ENCODE data around the gene CDON. TPM values are rescaled to one million over a fixed set of nuclear protein-coding genes. Genes with fewer than 3 reads are reported as not detected.
A peak's percentile ranks its signal among the peaks of the same experiment; 100 is the strongest.

The CDON gene
- total RNA-seq, 1 experiment from 2014 or later: 10.1 TPM

- no TSS peak for BruUV-seq (replicated peaks)
- Histone ChIP-seq H3K9me3 (ENCODE audit: low read length) (no peaks in the 10 kb centered on the region), H3K9ac (ENCODE audit: low read length) (no peak overlapping the region), H2AFZ (ENCODE audit: low read length) (no peak overlapping the region), H3K9me2 (replicated peaks; ENCODE audit: low read length) (no peaks in the 10 kb centered on the region), H3K4me2 (ENCODE audit: low read length) (no peak overlapping the region), H3K27me3 (ENCODE audit: low read length) (no peaks in the 10 kb centered on the region), H3F3A (ENCODE audit: low read length, unreplicated experiment) (no peaks in the 10 kb centered on the region), H4K20me1 (ENCODE audit: low read length) (no peaks in the 10 kb centered on the region), H3K4me1 (ENCODE audit: insufficient read depth, low read length) (peaks cover 10% of the 10 kb centered on the region), H3K4me3 (ENCODE audit: low read length) (no peak overlapping the region), H3K36me3 (ENCODE audit: low read depth, low read length) (no peaks in the 10 kb centered on the region), H3K27ac (ENCODE audit: low read length) (no peak overlapping the region), H3K79me2 (ENCODE audit: low read length) (no peaks in the 10 kb centered on the region)
- ChIA-PET POLR2A (ENCODE audit: unreplicated experiment) (no interaction called here), CTCF (no interaction called here)
- no peak for TF ChIP-seq EZH2 (IDR thresholded peaks at IDR 0.05; ENCODE audit: low read length, unreplicated experiment)
- TF ChIP-seq, protein P1, sequence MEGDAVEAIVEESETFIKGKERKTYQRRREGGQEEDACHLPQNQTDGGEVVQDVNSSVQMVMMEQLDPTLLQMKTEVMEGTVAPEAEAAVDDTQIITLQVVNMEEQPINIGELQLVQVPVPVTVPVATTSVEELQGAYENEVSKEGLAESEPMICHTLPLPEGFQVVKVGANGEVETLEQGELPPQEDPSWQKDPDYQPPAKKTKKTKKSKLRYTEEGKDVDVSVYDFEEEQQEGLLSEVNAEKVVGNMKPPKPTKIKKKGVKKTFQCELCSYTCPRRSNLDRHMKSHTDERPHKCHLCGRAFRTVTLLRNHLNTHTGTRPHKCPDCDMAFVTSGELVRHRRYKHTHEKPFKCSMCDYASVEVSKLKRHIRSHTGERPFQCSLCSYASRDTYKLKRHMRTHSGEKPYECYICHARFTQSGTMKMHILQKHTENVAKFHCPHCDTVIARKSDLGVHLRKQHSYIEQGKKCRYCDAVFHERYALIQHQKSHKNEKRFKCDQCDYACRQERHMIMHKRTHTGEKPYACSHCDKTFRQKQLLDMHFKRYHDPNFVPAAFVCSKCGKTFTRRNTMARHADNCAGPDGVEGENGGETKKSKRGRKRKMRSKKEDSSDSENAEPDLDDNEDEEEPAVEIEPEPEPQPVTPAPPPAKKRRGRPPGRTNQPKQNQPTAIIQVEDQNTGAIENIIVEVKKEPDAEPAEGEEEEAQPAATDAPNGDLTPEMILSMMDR (conservative IDR thresholded peaks at IDR 0.05; ENCODE audit: low read depth, low read length): no peak
- TF ChIP-seq EZH2phosphoT487 (IDR thresholded peaks at IDR 0.05; ENCODE audit: borderline replicate concordance, low read length): no peak
- ATAC-seq (no peak), DNase-seq (no peak)
- intact Hi-C loops (cut with micrococcal nuclease): no loop called here
Measured at GRCh38 chr11:125951731-125952130, 110.9 kb downstream of the CDON start.

DNA sequence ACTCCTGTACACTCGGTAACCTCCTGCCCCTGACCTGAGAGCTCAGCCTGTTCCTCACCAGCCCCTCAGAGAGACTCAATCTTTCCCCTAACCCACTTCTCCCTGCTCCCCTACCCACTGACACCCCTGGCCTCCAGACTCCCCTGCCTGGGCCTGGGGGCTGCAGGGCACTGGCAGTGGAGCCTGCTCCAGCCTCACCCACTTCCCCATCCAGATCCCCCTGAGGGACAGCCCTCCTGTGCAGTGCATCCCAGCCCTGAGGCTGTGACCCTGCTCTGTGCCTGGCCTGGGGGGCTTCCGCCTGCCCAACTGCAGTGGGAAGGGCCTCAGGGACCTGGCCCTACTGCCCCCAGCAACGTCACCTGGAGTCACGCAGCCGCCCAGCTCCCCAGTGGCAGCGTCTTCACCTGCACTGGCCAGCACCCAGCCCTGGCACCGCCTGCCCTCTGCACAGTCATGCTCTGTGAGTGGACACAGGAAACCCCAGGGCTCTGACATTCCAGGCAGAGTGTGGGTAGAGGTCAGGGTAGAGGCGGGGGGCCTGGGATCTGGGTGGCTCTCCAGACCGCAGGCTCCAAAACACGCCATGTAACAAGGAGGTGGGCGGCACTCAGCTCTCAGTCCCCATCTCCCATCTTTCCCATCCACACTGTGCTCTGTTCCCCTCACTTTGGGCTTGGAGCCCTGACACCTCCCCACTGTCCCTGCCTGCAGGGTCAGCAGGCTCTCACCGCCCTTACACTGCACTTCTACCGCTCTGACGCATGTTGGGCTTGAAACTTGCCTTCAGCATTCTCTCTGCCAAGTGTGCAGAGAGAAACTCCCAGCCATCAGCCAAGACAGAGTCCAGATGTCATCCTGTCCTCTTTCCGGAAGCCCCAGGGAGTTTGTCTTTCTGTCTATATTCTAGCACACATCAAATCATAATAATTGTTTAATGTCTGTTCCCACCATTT is 111.7 kb downstream of the CDON start:
- Histone ChIP-seq H3K4me1 (ENCODE audit: insufficient read depth, low read length) (peaks cover 10% of the 10 kb centered on the region), H3K9ac (ENCODE audit: low read length) (no peak overlapping the region), H3K79me2 (ENCODE audit: low read length) (no peaks in the 10 kb centered on the region), H3K4me3 (ENCODE audit: low read length) (no peak overlapping the region), H4K20me1 (ENCODE audit: low read length) (no peaks in the 10 kb centered on the region), H3K27me3 (ENCODE audit: low read length) (no peaks in the 10 kb centered on the region), H3K27ac (ENCODE audit: low read length) (no peak overlapping the region), H3K36me3 (ENCODE audit: low read depth, low read length) (no peaks in the 10 kb centered on the region), H3K4me2 (ENCODE audit: low read length) (no peak overlapping the region), H3K9me2 (replicated peaks; ENCODE audit: low read length) (no peaks in the 10 kb centered on the region), H3F3A (ENCODE audit: low read length, unreplicated experiment) (no peaks in the 10 kb centered on the region), H3K9me3 (ENCODE audit: low read length) (no peaks in the 10 kb centered on the region), H2AFZ (ENCODE audit: low read length) (no peak overlapping the region)
- DNase-seq (no peak), ATAC-seq (peak; percentile 21; the same call in 1 of the 2 replicates)
- ChIA-PET CTCF (no interaction called here), POLR2A (ENCODE audit: unreplicated experiment) (no interaction called here)
- TF ChIP-seq EZH2phosphoT487 (IDR thresholded peaks at IDR 0.05; ENCODE audit: borderline replicate concordance, low read length): no peak
- TF ChIP-seq EZH2 (IDR thresholded peaks at IDR 0.05; ENCODE audit: low read length, unreplicated experiment): no peak
- TF ChIP-seq, protein P1 (conservative IDR thresholded peaks at IDR 0.05; ENCODE audit: low read depth, low read length): no peak
- intact Hi-C loops (cut with micrococcal nuclease): no loop called here
- BruUV-seq (replicated peaks): no TSS peak

DNA sequence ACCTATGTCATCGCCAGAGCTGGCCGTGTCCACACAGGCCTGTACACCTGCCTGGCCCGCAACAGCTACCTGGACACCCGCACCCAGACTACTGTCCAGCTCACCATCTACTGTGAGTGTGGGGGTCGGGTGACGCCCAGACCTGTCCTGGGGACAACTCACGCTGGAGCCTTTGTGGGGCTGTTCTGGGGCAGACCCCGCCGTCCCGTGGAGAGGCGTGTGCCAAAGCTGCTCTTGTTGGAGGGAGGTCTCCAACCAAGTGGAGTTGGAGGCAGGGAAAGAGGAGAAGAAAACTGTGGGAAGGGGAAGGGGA is 112.5 kb downstream of the CDON start:
- H3K9ac ChIP-seq (ENCODE audit: low read length): no peak overlapping the region
- no peaks in the 10 kb centered on the region for H4K20me1 ChIP-seq (ENCODE audit: low read length)
- CTCF ChIA-PET: no interaction called here
- no peaks in the 10 kb centered on the region for H3K79me2 ChIP-seq (ENCODE audit: low read length)
- no TSS peak for BruUV-seq (replicated peaks)
- no peak overlapping the region for H3K4me2 ChIP-seq (ENCODE audit: low read length)
- H3K4me3 ChIP-seq (ENCODE audit: low read length): no peak overlapping the region
- intact Hi-C loops (cut with micrococcal nuclease): no loop called here
- POLR2A ChIA-PET (ENCODE audit: unreplicated experiment): no interaction called here
- H3K27ac ChIP-seq (ENCODE audit: low read length): no peak overlapping the region
- H2AFZ ChIP-seq (ENCODE audit: low read length): no peak overlapping the region
- no peaks in the 10 kb centered on the region for H3K27me3 ChIP-seq (ENCODE audit: low read length)
- ATAC-seq: no peak
- no peaks in the 10 kb centered on the region for H3K9me3 ChIP-seq (ENCODE audit: low read length)
- H3K4me1 ChIP-seq (ENCODE audit: insufficient read depth, low read length): peaks cover 16% of the 10 kb centered on the region
- DNase-seq: no peak
- H3K9me2 ChIP-seq (replicated peaks; ENCODE audit: low read length): no peaks in the 10 kb centered on the region
- TF ChIP-seq EZH2 (IDR thresholded peaks at IDR 0.05; ENCODE audit: low read length, unreplicated experiment) (no peak), EZH2phosphoT487 (IDR thresholded peaks at IDR 0.05; ENCODE audit: borderline replicate concordance, low read length) (no peak)
- TF ChIP-seq, protein P1 (conservative IDR thresholded peaks at IDR 0.05; ENCODE audit: low read depth, low read length): no peak
- no peaks in the 10 kb centered on the region for H3K36me3 ChIP-seq (ENCODE audit: low read depth, low read length)
- no peaks in the 10 kb centered on the region for H3F3A ChIP-seq (ENCODE audit: low read length, unreplicated experiment)
